Keratinocyte (primary cell): ENCODE measurements around the gene KLK4. TPM values are rescaled to one million over a fixed set of nuclear protein-coding genes. Genes with fewer than 3 reads are reported as not detected.

Source experiments
- DNase-seq: peaks from one replicate; pipeline ENCODE4 v3.0.0-alpha.2; 2011; ENCODE audit warnings: low read depth, missing footprints, low spot score
- FAIRE-seq: peaks from 2 replicates; lab custom pipeline; 2011; peaks lifted over from hg19 to GRCh38; lab: Jason Lieb, UNC
- H2AFZ ChIP-seq: 2 replicates; pipeline ENCODE4 v1.6.0; 2012; ENCODE audit warnings: low read length, control low read depth, inconsistent platforms; ENCODE audit not compliant: control insufficient read depth
- H3K27ac ChIP-seq: 2 replicates; pipeline ENCODE4 v1.5.1; 2011; ENCODE audit warnings: low read length; ENCODE audit not compliant: control insufficient read depth, insufficient read depth
- H3K27me3 ChIP-seq: 3 replicates; pipeline ENCODE4 v1.6.0; 2011; ENCODE audit warnings: low read length; ENCODE audit not compliant: control insufficient read depth, insufficient read depth; ENCODE audit errors: extremely low read depth
- H3K36me3 ChIP-seq, 2 experiments: 2 replicates in 1 of 2; 3 replicates in 1 of 2; pipeline ENCODE4 v1.5.1; 2011; ENCODE audit warnings: low read length in 2 of 2, mild to moderate bottlenecking in 1 of 2; ENCODE audit not compliant: control insufficient read depth in 2 of 2, insufficient read depth in 2 of 2; ENCODE audit errors: extremely low read depth in 1 of 2
- H3K4me1 ChIP-seq: 3 replicates; pipeline ENCODE4 v1.5.1; 2011; ENCODE audit warnings: low read length; ENCODE audit not compliant: control insufficient read depth, insufficient read depth; ENCODE audit errors: extremely low read depth
- H3K4me2 ChIP-seq: 3 replicates; pipeline ENCODE4 v1.6.0; 2011; ENCODE audit warnings: low read depth, low read length; ENCODE audit not compliant: control insufficient read depth, insufficient read depth; ENCODE audit errors: extremely low read depth
- H3K4me3 ChIP-seq, 3 experiments: fragments of 200-600 bp in 1 of 3; sonication (generic) in 1 of 3; 2 replicates in 2 of 3; 3 replicates in 1 of 3; pipeline ENCODE4 v1.5.1; 2011 to 2016; ENCODE audit warnings: low read length in 3 of 3, mild to moderate bottlenecking in 3 of 3, control low read depth in 2 of 3, inconsistent platforms in 1 of 3, low read depth in 1 of 3, mixed read lengths in 1 of 3, mixed run types in 1 of 3, moderate library complexity in 1 of 3; ENCODE audit not compliant: control insufficient read depth in 2 of 3, insufficient read depth in 2 of 3; ENCODE audit errors: extremely low read depth in 1 of 3
- H3K79me2 ChIP-seq: 2 replicates; pipeline ENCODE4 v1.6.0; 2012; ENCODE audit warnings: low read length; ENCODE audit not compliant: control insufficient read depth, insufficient read depth
- H3K9ac ChIP-seq: 3 replicates; pipeline ENCODE4 v1.6.0; 2011; ENCODE audit warnings: low read length; ENCODE audit not compliant: control insufficient read depth, insufficient read depth; ENCODE audit errors: extremely low read depth
- H3K9me1 ChIP-seq: 3 replicates; pipeline ENCODE4 v1.6.0; 2011; ENCODE audit warnings: low read length; ENCODE audit not compliant: control insufficient read depth, insufficient read depth; ENCODE audit errors: extremely low read depth
- H3K9me3 ChIP-seq: 2 replicates; pipeline ENCODE4 v1.5.1; 2012; ENCODE audit warnings: low read depth, low read length; ENCODE audit not compliant: control insufficient read depth
- H4K20me1 ChIP-seq: 3 replicates; pipeline ENCODE4 v1.6.0; 2011; ENCODE audit warnings: low read length; ENCODE audit not compliant: control insufficient read depth, insufficient read depth; ENCODE audit errors: extremely low read depth
- CTCF ChIP-seq, 3 experiments: IDR thresholded peaks in 1 of 3; conservative IDR thresholded peaks in 1 of 3; optimal IDR thresholded peaks in 1 of 3; 2 replicates in 2 of 3; 3 replicates in 1 of 3; pipeline versions ENCODE3 to v1.5.1; 2011; ENCODE audit warnings: low read length in 3 of 3, mild to moderate bottlenecking in 3 of 3, moderate library complexity in 2 of 3, control low read depth in 1 of 3, inconsistent platforms in 1 of 3; ENCODE audit not compliant: insufficient read depth in 2 of 3; ENCODE audit errors: extremely low read depth in 1 of 3
- EZH2 ChIP-seq: IDR thresholded peaks from one replicate; pipeline ENCODE4 v1.6.1; 2012; ENCODE audit warnings: inconsistent platforms, mild to moderate bottlenecking, low read length, moderate library complexity
- dilution Hi-C: fragments of 300-500 bp; cut with MboI; formaldehyde crosslinking; loops from one replicate; pipeline ENCODE4 v1.7.0; 2020; ENCODE audit warnings: low sequenced_read_pairs; ENCODE audit not compliant: extremely low pct_ligation_motif_present
- polyA plus RNA-seq, 5 experiments: library from polyadenylated mRNA; depleted of rRNA in 3 of 5; stranded (reverse) in 3 of 5; stranded (forward) in 1 of 5; unstranded in 1 of 5; fragments of >200 nt; gene quantifications; 1 replicate in 1 of 5; 2 replicates in 3 of 5; 3 replicates in 1 of 5; pipeline versions ENCODE4 v1.2.1 to v1.2.3, GENCODE V29; 2011 to 2012; ENCODE audit warnings: missing spikeins in 2 of 5, low read depth in 1 of 5, low replicate concordance in 1 of 5

Gene KLK4
- polyA plus RNA-seq, 1 donor (not counting 4 experiments of a cell fraction or from before 2014, with no cell fraction given) = not detected

- TF ChIP-seq EZH2 (no peak), CTCF (optimal IDR thresholded peaks at IDR 0.05 in 1 of 3, IDR thresholded peaks at IDR 0.05 in 1 of 3, conservative IDR thresholded peaks at IDR 0.05 in 1 of 3; ENCODE audit: extremely low read depth in 1 of 3, insufficient read depth in 2 of 3, low read length in 3 of 3) (no peak)
- no peaks in the 10 kb centered on the region for H3K79me2 ChIP-seq
- no peak overlapping the region for H3K4me2 ChIP-seq
- DNase-seq (no peak), FAIRE-seq (no peak)
- H3K27ac ChIP-seq = no peak overlapping the region
- H3K27me3 ChIP-seq = peaks cover 20% of the 10 kb centered on the region
- no peaks in the 10 kb centered on the region for H3K9me3 ChIP-seq
- dilution Hi-C loops = no loop called here
- H4K20me1 ChIP-seq = no peaks in the 10 kb centered on the region
- H3K9me1 ChIP-seq = no peaks in the 10 kb centered on the region
- H3K36me3 ChIP-seq = no peaks in the 10 kb centered on the region
- H3K4me1 ChIP-seq = no peaks in the 10 kb centered on the region
- H3K9ac ChIP-seq = no peak overlapping the region
- H3K4me3 ChIP-seq = no peak overlapping the region
- no peak overlapping the region for H2AFZ ChIP-seq
Measured at GRCh38 chr19:50877338-50877737, 33.9 kb downstream of the KLK4 start.

- H3K4me2 ChIP-seq = no peak overlapping the region
- H3K9me1 ChIP-seq = no peaks in the 10 kb centered on the region
- H3K4me1 ChIP-seq = no peaks in the 10 kb centered on the region
- H3K9me3 ChIP-seq = no peaks in the 10 kb centered on the region
- no peak overlapping the region for H3K9ac ChIP-seq
- H3K4me3 ChIP-seq = no peak overlapping the region
- no peak overlapping the region for H2AFZ ChIP-seq
- H3K27me3 ChIP-seq = peaks cover 20% of the 10 kb centered on the region
- FAIRE-seq (no peak), DNase-seq (no peak)
- TF ChIP-seq EZH2 (no peak), CTCF (optimal IDR thresholded peaks at IDR 0.05 in 1 of 3, IDR thresholded peaks at IDR 0.05 in 1 of 3, conservative IDR thresholded peaks at IDR 0.05 in 1 of 3; ENCODE audit: extremely low read depth in 1 of 3, insufficient read depth in 2 of 3, low read length in 3 of 3) (no peak)
- no peaks in the 10 kb centered on the region for H3K79me2 ChIP-seq
- dilution Hi-C loops = no loop called here
- H3K27ac ChIP-seq = no peak overlapping the region
- no peaks in the 10 kb centered on the region for H3K36me3 ChIP-seq
- no peaks in the 10 kb centered on the region for H4K20me1 ChIP-seq
Measured at GRCh38 chr19:50876456-50876855, 34.7 kb downstream of the KLK4 start.
